HG02981 (cell line): Measurements from ENCODE around the gene DYNC1I2.
"Not testable (repeated sequence)": the region's sequence is repeated elsewhere in the genome, so short reads cannot be mapped to it uniquely, and the experiment has no call there.

Experiments used
- ATAC-seq: cut with Tn5 transposase; IDR thresholded peaks from one replicate; pipeline ENCODE4 v1.9.1; 2021; ENCODE audit warnings: mild to moderate bottlenecking, moderate library complexity; ENCODE audit not compliant: unreplicated experiment

DYNC1I2 gene

GRCh38 chr2:171711351-171711750 lies 24.1 kb downstream of the DYNC1I2 start:
- no peak for ATAC-seq

GRCh38 chr2:171712051-171712450 lies 24.8 kb downstream of the DYNC1I2 start:
- no peak for ATAC-seq

- ATAC-seq, result no peak
Measured at GRCh38 chr2:171718720-171719119, 31.5 kb downstream of the DYNC1I2 start.

GRCh38 chr2:171719660-171720059 lies 32.4 kb downstream of the DYNC1I2 start:
- no peak for ATAC-seq

GRCh38 chr2:171723716-171724683 lies 36.7 kb downstream of the DYNC1I2 start:
- no peak for ATAC-seq

GRCh38 chr2:171726847-171727450 lies 39.7 kb downstream of the DYNC1I2 start:
- ATAC-seq, result no peak

GRCh38 chr2:171728989-171729951 lies 42.0 kb downstream of the DYNC1I2 start:
- no peak for ATAC-seq

GRCh38 chr2:171729952-171730317 lies 42.7 kb downstream of the DYNC1I2 start:
- ATAC-seq, result no peak

GRCh38 chr2:171735991-171736710 lies 48.9 kb downstream of the DYNC1I2 start:
- no peak for ATAC-seq

GRCh38 chr2:171741189-171741588 lies 53.9 kb downstream of the DYNC1I2 start:
- ATAC-seq, result peak; percentile 77

- no peak for ATAC-seq
Measured at GRCh38 chr2:171742760-171743159, 55.5 kb downstream of the DYNC1I2 start.

- ATAC-seq, result no peak
Measured at GRCh38 chr2:171745141-171745540, 57.9 kb downstream of the DYNC1I2 start.

- no peak for ATAC-seq
Measured at GRCh38 chr2:171745806-171746205, 58.5 kb downstream of the DYNC1I2 start.

- no peak for ATAC-seq
Measured at GRCh38 chr2:171747371-171747770, 60.1 kb downstream of the DYNC1I2 start.

- ATAC-seq, result no peak
Measured at GRCh38 chr2:171754254-171754939, 67.1 kb downstream of the DYNC1I2 start.

- ATAC-seq, result not testable (repeated sequence)
Measured at GRCh38 chr2:171758762-171759161, 71.5 kb downstream of the DYNC1I2 start.

GRCh38 chr2:171761176-171761575 lies 73.9 kb downstream of the DYNC1I2 start:
- not testable (repeated sequence) for ATAC-seq

- no peak for ATAC-seq
Measured at GRCh38 chr2:171762879-171763573, 75.8 kb downstream of the DYNC1I2 start.

GRCh38 chr2:171763602-171764001 lies 76.3 kb downstream of the DYNC1I2 start:
- ATAC-seq, result no peak
